ENCODE measurements around the gene RNF144A. TPM values are rescaled to one million over a fixed set of nuclear protein-coding genes. Genes with fewer than 3 reads are reported as not detected.
A peak's percentile ranks its signal among the peaks of the same experiment; 100 is the strongest.

The RNF144A gene
- total RNA-seq, 1 donor from 2014 or later, result 39.9 TPM

DNA sequence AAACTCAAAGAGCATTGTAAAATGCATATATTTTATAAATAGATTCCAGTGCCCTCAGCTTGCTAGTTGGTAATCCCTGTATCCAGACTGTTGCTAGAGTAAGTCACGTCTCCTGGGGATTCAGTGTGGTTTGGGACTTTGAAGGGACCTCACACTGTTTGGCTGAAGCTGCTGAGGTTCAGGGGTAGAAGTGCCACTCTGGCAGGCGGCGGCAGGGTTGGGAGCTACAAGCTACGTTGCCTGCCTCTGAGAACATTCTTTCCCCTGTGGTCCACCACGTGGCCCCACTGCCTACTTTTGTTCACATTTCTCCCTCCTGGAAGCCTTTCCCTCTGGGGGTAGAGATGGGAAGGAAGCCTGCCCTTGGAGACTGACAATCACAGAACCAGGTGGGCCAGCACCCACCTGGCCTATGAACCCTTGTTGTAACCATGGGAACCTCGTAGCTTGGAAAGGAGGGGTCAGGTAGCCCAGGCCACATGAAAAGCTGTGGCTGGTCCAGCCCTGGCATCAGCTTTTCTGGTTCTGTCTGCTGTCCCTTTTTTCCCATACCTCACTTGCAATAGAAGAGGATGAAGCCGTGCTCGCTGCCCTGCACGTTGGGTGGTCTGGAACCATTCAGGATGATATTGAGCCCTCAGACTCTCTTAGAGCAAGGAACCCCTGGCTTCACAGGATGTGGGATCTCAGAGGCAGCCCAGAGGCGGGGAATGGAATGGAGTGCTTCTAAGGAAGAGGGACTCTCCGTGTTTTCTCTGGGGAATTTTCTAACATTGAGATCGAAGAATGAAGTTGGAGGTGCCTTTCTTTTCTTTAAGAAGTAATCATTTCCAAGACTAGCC, 2.9 kb downstream of the RNF144A start:
- peaks cover 17% of the 10 kb centered on the region for H3K27me3 Mint-ChIP-seq
- H3K4me1 Mint-ChIP-seq (ENCODE audit: low read depth), result peaks cover 31% of the 10 kb centered on the region
- DNase-seq (ENCODE audit: low spot score, unreplicated experiment), result no peak
- no peak overlapping the region for H3K27ac Mint-ChIP-seq
- no peaks in the 10 kb centered on the region for H3K9me3 Mint-ChIP-seq (ENCODE audit: low read depth)
- peaks cover 9% of the 10 kb centered on the region for H3K36me3 Mint-ChIP-seq (ENCODE audit: insufficient read depth)
- H3K4me3 Mint-ChIP-seq (ENCODE audit: low read depth), result no peak overlapping the region
- TF ChIP-seq, protein P1, sequence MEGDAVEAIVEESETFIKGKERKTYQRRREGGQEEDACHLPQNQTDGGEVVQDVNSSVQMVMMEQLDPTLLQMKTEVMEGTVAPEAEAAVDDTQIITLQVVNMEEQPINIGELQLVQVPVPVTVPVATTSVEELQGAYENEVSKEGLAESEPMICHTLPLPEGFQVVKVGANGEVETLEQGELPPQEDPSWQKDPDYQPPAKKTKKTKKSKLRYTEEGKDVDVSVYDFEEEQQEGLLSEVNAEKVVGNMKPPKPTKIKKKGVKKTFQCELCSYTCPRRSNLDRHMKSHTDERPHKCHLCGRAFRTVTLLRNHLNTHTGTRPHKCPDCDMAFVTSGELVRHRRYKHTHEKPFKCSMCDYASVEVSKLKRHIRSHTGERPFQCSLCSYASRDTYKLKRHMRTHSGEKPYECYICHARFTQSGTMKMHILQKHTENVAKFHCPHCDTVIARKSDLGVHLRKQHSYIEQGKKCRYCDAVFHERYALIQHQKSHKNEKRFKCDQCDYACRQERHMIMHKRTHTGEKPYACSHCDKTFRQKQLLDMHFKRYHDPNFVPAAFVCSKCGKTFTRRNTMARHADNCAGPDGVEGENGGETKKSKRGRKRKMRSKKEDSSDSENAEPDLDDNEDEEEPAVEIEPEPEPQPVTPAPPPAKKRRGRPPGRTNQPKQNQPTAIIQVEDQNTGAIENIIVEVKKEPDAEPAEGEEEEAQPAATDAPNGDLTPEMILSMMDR (IDR thresholded peaks at IDR 0.05; ENCODE audit: unreplicated experiment), result no peak

DNA sequence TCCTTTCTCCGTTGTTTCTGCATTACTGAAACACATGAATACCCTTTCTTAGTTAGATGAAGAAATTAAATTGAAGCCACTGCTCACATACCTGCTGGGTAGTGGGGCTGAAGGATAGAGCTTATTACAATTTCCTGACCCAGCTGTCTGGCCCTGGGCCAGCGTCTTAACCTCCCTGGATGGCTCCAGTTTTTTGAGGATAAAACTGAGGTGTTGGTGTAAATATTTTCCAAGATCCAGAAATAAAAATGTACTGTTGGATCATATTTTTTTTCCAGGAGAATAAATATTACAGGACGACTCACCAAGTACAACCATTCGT, 3.5 kb downstream of the RNF144A start:
- no peaks in the 10 kb centered on the region for H3K9me3 Mint-ChIP-seq (ENCODE audit: low read depth)
- peak overlapping the region; percentile 5 for H3K4me3 Mint-ChIP-seq (ENCODE audit: low read depth)
- H3K4me1 Mint-ChIP-seq (ENCODE audit: low read depth), result peaks cover 35% of the 10 kb centered on the region
- peaks cover 15% of the 10 kb centered on the region for H3K27me3 Mint-ChIP-seq
- no peak overlapping the region for H3K27ac Mint-ChIP-seq
- peaks cover 9% of the 10 kb centered on the region for H3K36me3 Mint-ChIP-seq (ENCODE audit: insufficient read depth)
- TF ChIP-seq, protein P1 (IDR thresholded peaks at IDR 0.05; ENCODE audit: unreplicated experiment), result no peak
- DNase-seq (ENCODE audit: low spot score, unreplicated experiment), result no peak

DNA sequence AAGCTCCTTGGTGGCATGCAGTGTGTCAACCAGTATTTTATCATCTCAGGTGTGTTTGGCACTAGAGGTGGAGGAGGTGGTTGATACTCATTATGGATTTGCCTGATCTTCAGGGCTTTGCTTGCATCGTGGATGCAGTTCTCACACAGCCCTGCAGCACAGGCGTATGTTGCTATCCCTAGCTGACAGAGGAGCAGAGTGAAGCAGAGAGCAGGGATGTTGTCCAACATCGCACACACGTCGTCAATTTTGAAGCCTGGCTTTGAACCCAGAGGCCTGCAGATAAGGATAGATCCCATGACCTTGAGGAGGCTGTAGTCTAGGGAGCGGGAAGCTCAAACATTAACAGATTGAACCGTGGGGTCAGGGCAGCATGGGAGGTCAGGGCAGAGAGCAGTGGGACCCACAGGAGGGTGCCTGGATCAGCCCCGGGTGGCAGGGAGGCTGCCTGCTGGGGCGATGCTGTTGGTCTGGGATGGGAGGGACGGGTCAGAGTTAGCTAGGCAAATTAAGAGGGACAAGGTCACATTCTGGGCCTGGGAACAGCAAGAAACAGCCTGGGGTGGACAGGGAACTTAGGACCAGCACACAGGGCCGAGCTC, 4.2 kb downstream of the RNF144A start:
- Mint-ChIP-seq H3K9me3 (ENCODE audit: low read depth) (no peaks in the 10 kb centered on the region), H3K27me3 (peaks cover 10% of the 10 kb centered on the region), H3K4me3 (ENCODE audit: low read depth) (no peak overlapping the region), H3K4me1 (ENCODE audit: low read depth) (peaks cover 38% of the 10 kb centered on the region), H3K27ac (peak overlapping the region; percentile 83), H3K36me3 (ENCODE audit: insufficient read depth) (peaks cover 9% of the 10 kb centered on the region)
- TF ChIP-seq, protein P1 (IDR thresholded peaks at IDR 0.05; ENCODE audit: unreplicated experiment), result no peak
- no peak for DNase-seq (ENCODE audit: low spot score, unreplicated experiment)

DNA sequence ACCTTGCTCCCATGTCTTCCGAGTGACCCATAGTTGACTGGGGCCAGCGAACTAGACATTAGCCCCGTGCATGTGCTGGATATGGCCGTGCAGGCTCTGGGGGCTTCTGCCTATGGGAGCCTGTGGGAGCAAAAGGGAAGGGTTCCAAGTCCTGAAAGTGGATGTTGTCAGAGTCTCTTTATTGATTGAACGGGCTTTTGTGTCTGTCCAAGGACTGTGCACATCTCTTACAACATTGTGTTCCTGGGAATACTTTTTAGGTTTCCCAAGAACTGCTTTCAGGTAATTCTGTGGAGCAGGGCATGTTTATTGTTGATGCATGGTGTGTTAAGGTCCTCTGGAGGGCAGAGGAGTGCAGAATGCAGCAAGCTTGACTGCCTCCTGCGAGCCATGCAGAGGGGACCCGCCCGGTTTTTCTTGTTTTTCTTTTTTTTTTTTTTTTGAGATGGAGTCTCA, 5.0 kb downstream of the RNF144A start:
- TF ChIP-seq, protein P1 (IDR thresholded peaks at IDR 0.05; ENCODE audit: unreplicated experiment), result peak; percentile 43
- Mint-ChIP-seq H3K4me3 (ENCODE audit: low read depth) (no peak overlapping the region), H3K27ac (no peak overlapping the region), H3K4me1 (ENCODE audit: low read depth) (peaks cover 45% of the 10 kb centered on the region), H3K36me3 (ENCODE audit: insufficient read depth) (peaks cover 9% of the 10 kb centered on the region), H3K27me3 (peaks cover 8% of the 10 kb centered on the region), H3K9me3 (ENCODE audit: low read depth) (no peaks in the 10 kb centered on the region)
- DNase-seq (ENCODE audit: low spot score, unreplicated experiment), result no peak

DNA sequence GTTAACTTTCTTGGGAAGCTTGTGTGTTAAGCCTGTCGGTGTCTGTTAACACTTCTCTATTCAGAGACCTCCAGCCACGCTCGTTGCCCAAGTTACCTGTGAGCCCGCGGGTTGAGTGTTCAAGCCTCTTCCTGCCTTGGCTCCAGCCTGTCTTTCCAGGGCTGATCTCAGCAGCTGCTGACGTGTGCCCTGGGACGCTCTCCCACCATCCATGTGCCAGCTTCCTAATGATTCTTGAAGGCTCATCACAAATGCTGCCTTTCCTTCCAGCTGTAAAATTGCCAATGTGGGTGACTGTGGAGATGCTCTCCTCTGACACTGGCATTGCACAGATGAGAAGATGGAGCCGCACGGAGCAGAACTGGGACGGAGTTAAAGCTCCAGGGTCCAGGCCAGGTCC, 6.1 kb downstream of the RNF144A start:
- Mint-ChIP-seq H3K4me3 (ENCODE audit: low read depth) (no peak overlapping the region), H3K27me3 (peaks cover 11% of the 10 kb centered on the region), H3K4me1 (ENCODE audit: low read depth) (peaks cover 49% of the 10 kb centered on the region), H3K27ac (no peak overlapping the region), H3K36me3 (ENCODE audit: insufficient read depth) (peaks cover 11% of the 10 kb centered on the region), H3K9me3 (ENCODE audit: low read depth) (no peaks in the 10 kb centered on the region)
- DNase-seq (ENCODE audit: low spot score, unreplicated experiment), result no peak
- TF ChIP-seq, protein P1 (IDR thresholded peaks at IDR 0.05; ENCODE audit: unreplicated experiment), result no peak
